ENCODE measurements around the gene MAFF. TPM values are rescaled to one million over a fixed set of nuclear protein-coding genes. Genes with fewer than 3 reads are reported as not detected.

MAFF gene
- total RNA-seq, 1 experiment from 2014 or later, result 5.8 TPM

DNA sequence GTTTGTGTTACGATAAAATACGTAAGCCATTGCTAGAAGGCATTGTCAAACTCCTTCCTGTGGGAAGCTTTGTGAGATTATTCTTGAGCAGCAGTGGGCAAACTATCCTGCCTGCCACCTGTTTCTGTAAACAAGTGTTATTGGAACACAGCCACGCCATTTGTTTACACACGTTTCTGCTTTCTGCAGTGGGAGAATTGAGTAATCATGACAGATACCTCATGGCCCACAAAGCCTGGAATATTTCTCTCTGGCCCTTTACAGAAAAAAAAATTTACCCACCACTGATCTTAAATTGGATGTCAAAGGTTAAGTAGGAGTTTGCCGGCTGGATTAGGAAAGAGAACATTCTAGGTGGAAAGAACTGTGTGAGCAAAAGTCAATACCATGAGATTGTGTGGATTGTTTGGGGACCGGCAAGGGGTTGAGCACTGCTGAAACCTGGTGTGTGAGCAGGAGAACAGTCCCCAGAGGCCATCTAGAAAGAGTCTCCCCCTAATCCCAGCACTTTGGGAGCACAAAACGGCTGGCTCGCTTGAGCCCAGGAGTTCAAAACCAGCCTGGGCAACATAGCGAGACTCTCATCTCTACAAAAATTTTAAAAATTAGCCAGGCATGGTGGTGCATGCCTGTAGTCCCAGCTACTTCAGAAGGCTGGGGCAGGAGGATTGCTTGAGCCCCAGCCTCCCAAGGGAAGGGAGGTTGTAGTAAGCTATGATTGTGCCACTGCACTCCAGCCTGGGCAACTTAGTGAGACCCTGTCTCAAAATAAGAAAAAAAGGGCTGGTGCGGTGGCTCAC lies 14.2 kb upstream of the MAFF start:
- H3K23ac ChIP-seq (ENCODE audit: insufficient read length, low read depth, low read length), result no peak overlapping the region
- peaks cover 7 to 19% of the 10 kb centered on the region in 2 experiments for H3K4me1 Mint-ChIP-seq
- no peaks in the 10 kb centered on the region; the same call in 1 of the 2 replicates for H3K27me3 ChIP-seq (ENCODE audit: insufficient read depth, low read length)
- no peak overlapping the region for H3K27ac ChIP-seq (ENCODE audit: insufficient read length, low read depth, low read length)
- no peak overlapping the region for H4K91ac ChIP-seq (ENCODE audit: insufficient read length, low read depth, low read length)
- H3K4me1 ChIP-seq (ENCODE audit: insufficient read depth, low read length), result no peaks in the 10 kb centered on the region
- no peak overlapping the region for H3K18ac ChIP-seq (ENCODE audit: insufficient read length, low read depth, low read length)
- no peak overlapping the region for H2BK20ac ChIP-seq (ENCODE audit: low read depth, low read length, poor library complexity, severe bottlenecking)
- H2BK15ac ChIP-seq (ENCODE audit: low read depth, low read length), result no peak overlapping the region
- H2BK5ac ChIP-seq (ENCODE audit: insufficient read length, low read length), result no peak overlapping the region
- H3K36me3 Mint-ChIP-seq (ENCODE audit: insufficient read depth in 1 of 3, low read depth in 3 of 3), result no peaks in the 10 kb centered on the region
- no peak overlapping the region for H3K4ac ChIP-seq (ENCODE audit: low read depth, low read length)
- WGBS (ENCODE audit: extremely low coverage, insufficient read length, low lambda C conversion rate), result no CpG with 5 or more reads among the region's 10 CpGs
- H2BK12ac ChIP-seq (ENCODE audit: insufficient read length, low read depth, low read length), result no peak overlapping the region
- no peak overlapping the region for H3K4me2 ChIP-seq (ENCODE audit: insufficient read depth, insufficient read length, low read length)
- DNase-seq, result no peak
- no peak overlapping the region for H2BK120ac ChIP-seq (ENCODE audit: low read depth, low read length, poor library complexity, severe bottlenecking)
- H3T11ph ChIP-seq (ENCODE audit: low read length), result no peak overlapping the region
- no peak overlapping the region for H3K4me3 Mint-ChIP-seq
- H4K8ac ChIP-seq (replicated peaks; ENCODE audit: insufficient read length, low read depth, low read length), result no peak overlapping the region
- peaks cover 5 to 12% of the 10 kb centered on the region in 2 experiments for H3K9me3 Mint-ChIP-seq
- no peak overlapping the region for H2AFZ ChIP-seq (ENCODE audit: low read length)
- no peaks in the 10 kb centered on the region for H3K23me2 ChIP-seq (ENCODE audit: insufficient read length, low read depth, low read length, poor library complexity, severe bottlenecking)
- peaks cover 22% of the 10 kb centered on the region for H3K27me3 Mint-ChIP-seq (ENCODE audit: low read depth)
- H3K79me1 ChIP-seq (ENCODE audit: insufficient read depth, low read depth, low read length, poor library complexity, severe bottlenecking), result no peaks in the 10 kb centered on the region
- H4K20me1 ChIP-seq (ENCODE audit: control insufficient read depth, insufficient read depth, insufficient read length), result no peaks in the 10 kb centered on the region
- no peak overlapping the region for H3K27ac Mint-ChIP-seq
- no peak overlapping the region for H3K14ac ChIP-seq (ENCODE audit: insufficient read depth, low read length)
- no peaks in the 10 kb centered on the region for H3K79me2 ChIP-seq (ENCODE audit: insufficient read depth, low read length)
- no peak overlapping the region for H4K5ac ChIP-seq (ENCODE audit: insufficient read length, low read depth, low read length)
- H3K9me3 ChIP-seq (ENCODE audit: control insufficient read depth, low read depth, low read length), result no peaks in the 10 kb centered on the region
- H3K56ac ChIP-seq (ENCODE audit: insufficient read length, low read depth, low read length), result no peak overlapping the region
- no peak overlapping the region for H2AK5ac ChIP-seq (ENCODE audit: insufficient read length, low read length)
- TF ChIP-seq, protein P1, sequence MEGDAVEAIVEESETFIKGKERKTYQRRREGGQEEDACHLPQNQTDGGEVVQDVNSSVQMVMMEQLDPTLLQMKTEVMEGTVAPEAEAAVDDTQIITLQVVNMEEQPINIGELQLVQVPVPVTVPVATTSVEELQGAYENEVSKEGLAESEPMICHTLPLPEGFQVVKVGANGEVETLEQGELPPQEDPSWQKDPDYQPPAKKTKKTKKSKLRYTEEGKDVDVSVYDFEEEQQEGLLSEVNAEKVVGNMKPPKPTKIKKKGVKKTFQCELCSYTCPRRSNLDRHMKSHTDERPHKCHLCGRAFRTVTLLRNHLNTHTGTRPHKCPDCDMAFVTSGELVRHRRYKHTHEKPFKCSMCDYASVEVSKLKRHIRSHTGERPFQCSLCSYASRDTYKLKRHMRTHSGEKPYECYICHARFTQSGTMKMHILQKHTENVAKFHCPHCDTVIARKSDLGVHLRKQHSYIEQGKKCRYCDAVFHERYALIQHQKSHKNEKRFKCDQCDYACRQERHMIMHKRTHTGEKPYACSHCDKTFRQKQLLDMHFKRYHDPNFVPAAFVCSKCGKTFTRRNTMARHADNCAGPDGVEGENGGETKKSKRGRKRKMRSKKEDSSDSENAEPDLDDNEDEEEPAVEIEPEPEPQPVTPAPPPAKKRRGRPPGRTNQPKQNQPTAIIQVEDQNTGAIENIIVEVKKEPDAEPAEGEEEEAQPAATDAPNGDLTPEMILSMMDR (conservative IDR thresholded peaks at IDR 0.05), result no peak
- H3K9ac ChIP-seq (ENCODE audit: extremely low read depth, insufficient read length, low read length), result no peak overlapping the region
